ENCODE measurements around the gene CENPX. TPM values are rescaled to one million over a fixed set of nuclear protein-coding genes. Genes with fewer than 3 reads are reported as not detected.

Gene CENPX
- total and polyA plus RNA-seq, 2 of the 13 experiments (the other 11 are each of a cell fraction or from before 2014, with no cell fraction given), result 92.7 to 170 TPM

- TF ChIP-seq, protein P1, sequence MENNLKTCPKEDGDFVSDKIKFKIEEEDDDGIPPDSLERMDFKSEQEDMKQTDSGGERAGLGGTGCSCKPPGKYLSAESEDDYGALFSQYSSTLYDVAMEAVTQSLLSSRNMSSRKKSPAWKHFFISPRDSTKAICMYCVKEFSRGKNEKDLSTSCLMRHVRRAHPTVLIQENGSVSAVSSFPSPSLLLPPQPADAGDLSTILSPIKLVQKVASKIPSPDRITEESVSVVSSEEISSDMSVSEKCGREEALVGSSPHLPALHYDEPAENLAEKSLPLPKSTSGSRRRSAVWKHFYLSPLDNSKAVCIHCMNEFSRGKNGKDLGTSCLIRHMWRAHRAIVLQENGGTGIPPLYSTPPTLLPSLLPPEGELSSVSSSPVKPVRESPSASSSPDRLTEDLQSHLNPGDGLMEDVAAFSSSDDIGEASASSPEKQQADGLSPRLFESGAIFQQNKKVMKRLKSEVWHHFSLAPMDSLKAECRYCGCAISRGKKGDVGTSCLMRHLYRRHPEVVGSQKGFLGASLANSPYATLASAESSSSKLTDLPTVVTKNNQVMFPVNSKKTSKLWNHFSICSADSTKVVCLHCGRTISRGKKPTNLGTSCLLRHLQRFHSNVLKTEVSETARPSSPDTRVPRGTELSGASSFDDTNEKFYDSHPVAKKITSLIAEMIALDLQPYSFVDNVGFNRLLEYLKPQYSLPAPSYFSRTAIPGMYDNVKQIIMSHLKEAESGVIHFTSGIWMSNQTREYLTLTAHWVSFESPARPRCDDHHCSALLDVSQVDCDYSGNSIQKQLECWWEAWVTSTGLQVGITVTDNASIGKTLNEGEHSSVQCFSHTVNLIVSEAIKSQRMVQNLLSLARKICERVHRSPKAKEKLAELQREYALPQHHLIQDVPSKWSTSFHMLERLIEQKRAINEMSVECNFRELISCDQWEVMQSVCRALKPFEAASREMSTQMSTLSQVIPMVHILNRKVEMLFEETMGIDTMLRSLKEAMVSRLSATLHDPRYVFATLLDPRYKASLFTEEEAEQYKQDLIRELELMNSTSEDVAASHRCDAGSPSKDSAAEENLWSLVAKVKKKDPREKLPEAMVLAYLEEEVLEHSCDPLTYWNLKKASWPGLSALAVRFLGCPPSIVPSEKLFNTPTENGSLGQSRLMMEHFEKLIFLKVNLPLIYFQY (CRISPR knock-in tag; IDR thresholded peaks at IDR 0.05; ENCODE audit: borderline replicate concordance), result no peak
- TF ChIP-seq MLLT10 (CRISPR knock-in tag; IDR thresholded peaks at IDR 0.05), result no peak
- TF ChIP-seq HNF4A (CRISPR knock-in tag; IDR thresholded peaks at IDR 0.05), result peak; percentile 64
- TF ChIP-seq TRAFD1 (CRISPR knock-in tag; IDR thresholded peaks at IDR 0.05; ENCODE audit: borderline replicate concordance), result no peak
- TF ChIP-seq HOXA9 (CRISPR knock-in tag; IDR thresholded peaks at IDR 0.05; ENCODE audit: borderline replicate concordance), result no peak
- TF ChIP-seq, protein P2, sequence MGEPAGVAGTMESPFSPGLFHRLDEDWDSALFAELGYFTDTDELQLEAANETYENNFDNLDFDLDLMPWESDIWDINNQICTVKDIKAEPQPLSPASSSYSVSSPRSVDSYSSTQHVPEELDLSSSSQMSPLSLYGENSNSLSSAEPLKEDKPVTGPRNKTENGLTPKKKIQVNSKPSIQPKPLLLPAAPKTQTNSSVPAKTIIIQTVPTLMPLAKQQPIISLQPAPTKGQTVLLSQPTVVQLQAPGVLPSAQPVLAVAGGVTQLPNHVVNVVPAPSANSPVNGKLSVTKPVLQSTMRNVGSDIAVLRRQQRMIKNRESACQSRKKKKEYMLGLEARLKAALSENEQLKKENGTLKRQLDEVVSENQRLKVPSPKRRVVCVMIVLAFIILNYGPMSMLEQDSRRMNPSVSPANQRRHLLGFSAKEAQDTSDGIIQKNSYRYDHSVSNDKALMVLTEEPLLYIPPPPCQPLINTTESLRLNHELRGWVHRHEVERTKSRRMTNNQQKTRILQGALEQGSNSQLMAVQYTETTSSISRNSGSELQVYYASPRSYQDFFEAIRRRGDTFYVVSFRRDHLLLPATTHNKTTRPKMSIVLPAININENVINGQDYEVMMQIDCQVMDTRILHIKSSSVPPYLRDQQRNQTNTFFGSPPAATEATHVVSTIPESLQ (CRISPR knock-in tag; conservative IDR thresholded peaks at IDR 0.05), result no peak
- no peak for TF ChIP-seq DZIP1 (CRISPR knock-in tag; IDR thresholded peaks at IDR 0.05)
- no peak for TF ChIP-seq ZNF598 (CRISPR knock-in tag; IDR thresholded peaks at IDR 0.05; ENCODE audit: borderline replicate concordance)
- no peak for TF ChIP-seq FOSL1 (CRISPR knock-in tag; IDR thresholded peaks at IDR 0.05; ENCODE audit: borderline replicate concordance)
- TF ChIP-seq TOPORS (CRISPR knock-in tag; IDR thresholded peaks at IDR 0.05), result no peak
- TF ChIP-seq ZFP62 (CRISPR knock-in tag; IDR thresholded peaks at IDR 0.05), result no peak
- no peak for TF ChIP-seq RAD21 (CRISPR knock-in tag; IDR thresholded peaks at IDR 0.05)
- TF ChIP-seq CBFB (CRISPR knock-in tag; IDR thresholded peaks at IDR 0.05), result no peak
- no peak for TF ChIP-seq ZNF138 (CRISPR knock-in tag; IDR thresholded peaks at IDR 0.05; ENCODE audit: low read depth)
- no peak for TF ChIP-seq YEATS4 (CRISPR knock-in tag; IDR thresholded peaks at IDR 0.05; ENCODE audit: borderline replicate concordance)
- TF ChIP-seq SRF (IDR thresholded peaks at IDR 0.05; ENCODE audit: low read depth, low read length), result no peak
- TF ChIP-seq MEF2D (CRISPR knock-in tag; IDR thresholded peaks at IDR 0.05), result no peak
- TF ChIP-seq HNF4G (IDR thresholded peaks at IDR 0.05; ENCODE audit: borderline replicate concordance, low read depth, low read length), result 0 out of 2 replicates have a peak, but pooled peaks have one; percentile 17
- no peak for TF ChIP-seq HNF4G (CRISPR knock-in tag; IDR thresholded peaks at IDR 0.05; ENCODE audit: borderline replicate concordance, low read depth)
- no peak for TF ChIP-seq ZMAT3 (CRISPR knock-in tag; conservative IDR thresholded peaks at IDR 0.05)
Measured at GRCh38 chr17:81978524-81979298, 44.0 kb downstream of the CENPX start (continued).

Data from HepG2 (cell line).